ENCODE measurements around the gene PSTK. TPM values are rescaled to one million over a fixed set of nuclear protein-coding genes. Genes with fewer than 3 reads are reported as not detected.

The PSTK gene
- total and polyA plus RNA-seq, 2 experiments from 2014 or later = 1.4 to 7.0 TPM

- H2AFZ ChIP-seq = no peak overlapping the region
- no peaks in the 10 kb centered on the region for H3K4me1 ChIP-seq (ENCODE audit: insufficient read depth)
- H3K4me3 ChIP-seq = no peak overlapping the region
- WGBS, 2 experiments (ENCODE audit: low coverage in 1 of 2, low lambda C conversion rate in 2 of 2, missing lambda C conversion rate in 2 of 2) = 76 to 79% methylated on average over 6 of the region's 6 CpGs
- no peak for TF ChIP-seq EZH2 (IDR thresholded peaks at IDR 0.05; ENCODE audit: insufficient read depth, poor library complexity, severe bottlenecking)
- no peak for TF ChIP-seq EZH2phosphoT487 (IDR thresholded peaks at IDR 0.05; ENCODE audit: insufficient read depth, low read depth)
- H3K4me2 ChIP-seq (ENCODE audit: unreplicated experiment) = no peak overlapping the region
- no peaks in the 10 kb centered on the region for H3K9me2 ChIP-seq (ENCODE audit: insufficient read depth)
- no peak overlapping the region for H3K27ac ChIP-seq
- H3K36me3 ChIP-seq (ENCODE audit: low read depth) = peaks cover 8% of the 10 kb centered on the region
- H3K9me3 ChIP-seq (ENCODE audit: low read depth) = no peaks in the 10 kb centered on the region
- H4K20me1 ChIP-seq (ENCODE audit: insufficient read depth) = no peaks in the 10 kb centered on the region
- no peaks in the 10 kb centered on the region for H3K27me3 ChIP-seq (replicated peaks; ENCODE audit: insufficient read depth)
- no peak for DNase-seq
- H3F3A ChIP-seq (ENCODE audit: insufficient read depth) = no peaks in the 10 kb centered on the region
- H3K79me2 ChIP-seq (ENCODE audit: insufficient read depth) = peaks cover 76% of the 10 kb centered on the region
- in situ Hi-C loops (cut with MboI) = loop anchor here (25.0 kb wide), 1 partner anchor 711 kb away; no protein-coding TSS in a partner anchor
- no peak overlapping the region for H3K9ac ChIP-seq
Observed at GRCh38 chr10:122998360-122998917, 18.2 kb downstream of the PSTK start.

- H3K4me2 ChIP-seq (ENCODE audit: unreplicated experiment) = no peak overlapping the region
- no peak overlapping the region for H3K4me3 ChIP-seq
- in situ Hi-C loops (cut with MboI) = loop anchor here (25.0 kb wide), 1 partner anchor 712 kb away; no protein-coding TSS in a partner anchor
- TF ChIP-seq EZH2phosphoT487 (IDR thresholded peaks at IDR 0.05; ENCODE audit: insufficient read depth, low read depth) (no peak), EZH2 (IDR thresholded peaks at IDR 0.05; ENCODE audit: insufficient read depth, poor library complexity, severe bottlenecking) (no peak)
- no peak overlapping the region for H3K27ac ChIP-seq
- no peaks in the 10 kb centered on the region for H4K20me1 ChIP-seq (ENCODE audit: insufficient read depth)
- peaks cover 8% of the 10 kb centered on the region for H3K36me3 ChIP-seq (ENCODE audit: low read depth)
- H3K9me3 ChIP-seq (ENCODE audit: low read depth) = no peaks in the 10 kb centered on the region
- no peak overlapping the region for H3K9ac ChIP-seq
- no peaks in the 10 kb centered on the region for H3K27me3 ChIP-seq (replicated peaks; ENCODE audit: insufficient read depth)
- H3F3A ChIP-seq (ENCODE audit: insufficient read depth) = no peaks in the 10 kb centered on the region
- H3K79me2 ChIP-seq (ENCODE audit: insufficient read depth) = peaks cover 81% of the 10 kb centered on the region
- no peaks in the 10 kb centered on the region for H3K4me1 ChIP-seq (ENCODE audit: insufficient read depth)
- no peak for DNase-seq
- 81 to 85% methylated on average over 3 of the region's 3 CpGs for WGBS, 2 experiments (ENCODE audit: low coverage in 1 of 2, low lambda C conversion rate in 2 of 2, missing lambda C conversion rate in 2 of 2)
- H2AFZ ChIP-seq = no peak overlapping the region
- no peaks in the 10 kb centered on the region for H3K9me2 ChIP-seq (ENCODE audit: insufficient read depth)
Observed at GRCh38 chr10:122998934-122999333, 18.7 kb downstream of the PSTK start.

- DNase-seq = no peak
- H3K9ac ChIP-seq = no peak overlapping the region
- peaks cover 85% of the 10 kb centered on the region for H3K79me2 ChIP-seq (ENCODE audit: insufficient read depth)
- in situ Hi-C loops (cut with MboI) = loop anchor here (25.0 kb wide), 1 partner anchor 712 kb away; no protein-coding TSS in a partner anchor
- TF ChIP-seq EZH2 (IDR thresholded peaks at IDR 0.05; ENCODE audit: insufficient read depth, poor library complexity, severe bottlenecking) (no peak), EZH2phosphoT487 (IDR thresholded peaks at IDR 0.05; ENCODE audit: insufficient read depth, low read depth) (no peak)
- 98% methylated on average over 3 of the region's 3 CpGs for WGBS, 2 experiments (ENCODE audit: low coverage in 1 of 2, low lambda C conversion rate in 2 of 2, missing lambda C conversion rate in 2 of 2)
- no peaks in the 10 kb centered on the region for H3F3A ChIP-seq (ENCODE audit: insufficient read depth)
- H3K9me2 ChIP-seq (ENCODE audit: insufficient read depth) = no peaks in the 10 kb centered on the region
- H3K27me3 ChIP-seq (replicated peaks; ENCODE audit: insufficient read depth) = no peaks in the 10 kb centered on the region
- H3K36me3 ChIP-seq (ENCODE audit: low read depth) = peaks cover 7% of the 10 kb centered on the region
- no peak overlapping the region for H2AFZ ChIP-seq
- H4K20me1 ChIP-seq (ENCODE audit: insufficient read depth) = no peaks in the 10 kb centered on the region
- H3K27ac ChIP-seq = no peak overlapping the region
- no peaks in the 10 kb centered on the region for H3K4me1 ChIP-seq (ENCODE audit: insufficient read depth)
- H3K4me2 ChIP-seq (ENCODE audit: unreplicated experiment) = no peak overlapping the region
- no peak overlapping the region for H3K4me3 ChIP-seq
- H3K9me3 ChIP-seq (ENCODE audit: low read depth) = no peaks in the 10 kb centered on the region
Observed at GRCh38 chr10:122999347-122999746, 19.1 kb downstream of the PSTK start.

GRCh38 chr10:123000155-123000554, 20.0 kb downstream of the PSTK start:
- no peaks in the 10 kb centered on the region; the same call in none of the 2 replicates for H3K36me3 ChIP-seq (ENCODE audit: low read depth)
- no peaks in the 10 kb centered on the region for H3K9me2 ChIP-seq (ENCODE audit: insufficient read depth)
- DNase-seq = no peak
- no peak overlapping the region for H2AFZ ChIP-seq
- H3K79me2 ChIP-seq (ENCODE audit: insufficient read depth) = peaks cover 93% of the 10 kb centered on the region
- no peak overlapping the region for H3K27ac ChIP-seq
- no peaks in the 10 kb centered on the region for H3K4me1 ChIP-seq (ENCODE audit: insufficient read depth)
- TF ChIP-seq EZH2phosphoT487 (IDR thresholded peaks at IDR 0.05; ENCODE audit: insufficient read depth, low read depth) = no peak
- no peak for TF ChIP-seq EZH2 (IDR thresholded peaks at IDR 0.05; ENCODE audit: insufficient read depth, poor library complexity, severe bottlenecking)
- no peaks in the 10 kb centered on the region for H3K9me3 ChIP-seq (ENCODE audit: low read depth)
- 89 to 92% methylated on average over 3 of the region's 3 CpGs for WGBS, 2 experiments (ENCODE audit: low coverage in 1 of 2, low lambda C conversion rate in 2 of 2, missing lambda C conversion rate in 2 of 2)
- H3K27me3 ChIP-seq (replicated peaks; ENCODE audit: insufficient read depth) = no peaks in the 10 kb centered on the region
- H3K9ac ChIP-seq = no peak overlapping the region
- no peak overlapping the region for H3K4me2 ChIP-seq (ENCODE audit: unreplicated experiment)
- no peak overlapping the region for H3K4me3 ChIP-seq
- no peaks in the 10 kb centered on the region for H4K20me1 ChIP-seq (ENCODE audit: insufficient read depth)
- in situ Hi-C loops (cut with MboI) = no loop called here
- no peaks in the 10 kb centered on the region for H3F3A ChIP-seq (ENCODE audit: insufficient read depth)
